BE2C (cell line): Measurements from ENCODE around the gene C4orf36.

Experiments used
- DNase-seq: peaks from one replicate; pipeline ENCODE4 v3.0.0-alpha.2; 2020
- H3K27me3 ChIP-seq: fragments of 250-450 bp; sonication (Bioruptor Pico); 2 replicates; pipeline ENCODE4 v1.5.1; 2020; ENCODE audit warnings: mild to moderate bottlenecking
- H3K36me3 ChIP-seq: fragments of 250-450 bp; sonication (Bioruptor Pico); 2 replicates; pipeline ENCODE4 v1.5.1; 2020; ENCODE audit warnings: mild to moderate bottlenecking
- H3K4me1 ChIP-seq: fragments of 250-450 bp; sonication (Bioruptor Pico); 2 replicates; pipeline ENCODE4 v1.5.1; 2020
- H3K4me3 ChIP-seq: 2 replicates; pipeline ENCODE4 v1.5.1; 2011; ENCODE audit warnings: low read depth, low read length
- H3K9me3 ChIP-seq: fragments of 250-450 bp; sonication (Bioruptor Pico); 2 replicates; pipeline ENCODE4 v1.5.1; 2020
- CTCF ChIP-seq: IDR thresholded peaks from 2 replicates; pipeline ENCODE4 v1.5.1; 2012; ENCODE audit warnings: mild to moderate bottlenecking, low read depth, low read length

The C4orf36 gene

GRCh38 chr4:86918539-86919072 lies 26.4 kb upstream of the C4orf36 start:
- no peaks in the 10 kb centered on the region for H3K4me1 ChIP-seq
- H3K9me3 ChIP-seq, result no peaks in the 10 kb centered on the region
- H3K27me3 ChIP-seq, result no peaks in the 10 kb centered on the region
- no peak for TF ChIP-seq CTCF
- no peak for DNase-seq
- no peak overlapping the region for H3K4me3 ChIP-seq
- H3K36me3 ChIP-seq, result no peaks in the 10 kb centered on the region

- Histone ChIP-seq H3K36me3 (no peaks in the 10 kb centered on the region), H3K9me3 (no peaks in the 10 kb centered on the region), H3K4me3 (no peak overlapping the region), H3K4me1 (no peaks in the 10 kb centered on the region), H3K27me3 (no peaks in the 10 kb centered on the region)
- no peak for DNase-seq
- no peak for TF ChIP-seq CTCF
Measured at GRCh38 chr4:86917212-86918039, 25.2 kb upstream of the C4orf36 start.

- no peaks in the 10 kb centered on the region for H3K27me3 ChIP-seq
- no peak overlapping the region for H3K4me3 ChIP-seq
- no peak for DNase-seq
- no peaks in the 10 kb centered on the region for H3K4me1 ChIP-seq
- no peaks in the 10 kb centered on the region for H3K9me3 ChIP-seq
- no peaks in the 10 kb centered on the region for H3K36me3 ChIP-seq
- no peak for TF ChIP-seq CTCF
Measured at GRCh38 chr4:86916392-86916791, 24.2 kb upstream of the C4orf36 start.

GRCh38 chr4:86910820-86911684 lies 18.8 kb upstream of the C4orf36 start:
- no peaks in the 10 kb centered on the region for H3K4me1 ChIP-seq
- no peak for TF ChIP-seq CTCF
- no peak for DNase-seq
- no peak overlapping the region for H3K4me3 ChIP-seq
- H3K9me3 ChIP-seq, result no peaks in the 10 kb centered on the region
- H3K36me3 ChIP-seq, result no peaks in the 10 kb centered on the region
- H3K27me3 ChIP-seq, result no peaks in the 10 kb centered on the region

- TF ChIP-seq CTCF, result peak; percentile 20; the same call in 1 of the 2 replicates
- H3K36me3 ChIP-seq, result no peaks in the 10 kb centered on the region
- no peak overlapping the region for H3K4me3 ChIP-seq
- H3K27me3 ChIP-seq, result no peaks in the 10 kb centered on the region
- no peaks in the 10 kb centered on the region for H3K9me3 ChIP-seq
- H3K4me1 ChIP-seq, result no peaks in the 10 kb centered on the region
- no peak for DNase-seq
Measured at GRCh38 chr4:86910369-86910768, 18.1 kb upstream of the C4orf36 start.
